Measurements from ENCODE around the gene ORAI1. TPM values are rescaled to one million over a fixed set of nuclear protein-coding genes. Genes with fewer than 3 reads are reported as not detected.

Gene ORAI1
- total and polyA plus RNA-seq, 2 of the 13 experiments (the other 11 are each of a cell fraction or from before 2014, with no cell fraction given) = 9.2 to 17.2 TPM

GRCh38 chr12:121582583-121583333, 43.6 kb upstream of the ORAI1 start:
- in situ Hi-C loops (cut with HindIII; ENCODE audit: extremely low pct_ligation_motif_present, low pct_unique_long_range_greater_than_20kb) = no loop called here
- POLR2A ChIA-PET = interaction anchor here (0.8 to 1.8 kb wide), 4 partner anchors 23 to 98 kb away, joined by 3 to 4 read pairs (median 3); no protein-coding TSS in a partner anchor
- no peak for ATAC-seq
- Histone ChIP-seq H3K4me1 (ENCODE audit: insufficient read depth, low read length) (peaks cover 31% of the 10 kb centered on the region), H3K27ac (ENCODE audit: extremely low read length, insufficient read depth, low read length) (peak overlapping the region; percentile 38), H3K36me3 (replicated peaks in 1 of 2; ENCODE audit: control insufficient read depth in 1 of 2, insufficient read depth in 2 of 2, low read length in 2 of 2) (no peaks in the 10 kb centered on the region), H3K27me3 (ENCODE audit: control insufficient read depth in 1 of 2, insufficient read depth in 2 of 2, low read length in 2 of 2) (no peaks in the 10 kb centered on the region), H2AFZ (ENCODE audit: low read length) (peak overlapping the region; percentile 25), H3K4me3 (replicated peaks in 1 of 3; ENCODE audit: insufficient read depth in 1 of 3, low read depth in 2 of 3, low read length in 3 of 3) (peak overlapping the region; percentile 70 to 87 (median 74); a peak in 5 of 6 replicates), H3K79me2 (ENCODE audit: insufficient read depth, low read length) (peaks cover 1% of the 10 kb centered on the region), H3K9ac (ENCODE audit: insufficient read depth, low read depth, low read length) (peak overlapping the region; percentile 11; the same call in 1 of the 2 replicates), H3K9me3 (ENCODE audit: low read length) (no peaks in the 10 kb centered on the region), H3K4me2 (ENCODE audit: low read depth, low read length) (peak overlapping the region; percentile 91), H4K20me1 (ENCODE audit: insufficient read depth, low read length) (no peaks in the 10 kb centered on the region)
- BruUV-seq (replicated peaks) = TSS peak; percentile 56
- CTCF ChIA-PET (ENCODE audit: low intra/inter-chr PET ratio, low total read pairs) = no interaction called here
- FAIRE-seq = peak; percentile 72
- DNase-seq (ENCODE audit: low spot score) = peak; percentile 86
- 19% methylated on average over 13 of the region's 13 CpGs for WGBS (ENCODE audit: low lambda C conversion rate)
- intact Hi-C loops (cut with micrococcal nuclease; ENCODE audit: unreplicated experiment) = no loop called here
- TF ChIP-seq RELA (CRISPR knock-in tag; IDR thresholded peaks at IDR 0.05) = no peak
- peak; percentile 40; the same call in 1 of the 2 replicates for TF ChIP-seq CEBPG (CRISPR knock-in tag; IDR thresholded peaks at IDR 0.05)
- no peak for TF ChIP-seq FOXK2 (IDR thresholded peaks at IDR 0.05)
- TF ChIP-seq, protein P1, sequence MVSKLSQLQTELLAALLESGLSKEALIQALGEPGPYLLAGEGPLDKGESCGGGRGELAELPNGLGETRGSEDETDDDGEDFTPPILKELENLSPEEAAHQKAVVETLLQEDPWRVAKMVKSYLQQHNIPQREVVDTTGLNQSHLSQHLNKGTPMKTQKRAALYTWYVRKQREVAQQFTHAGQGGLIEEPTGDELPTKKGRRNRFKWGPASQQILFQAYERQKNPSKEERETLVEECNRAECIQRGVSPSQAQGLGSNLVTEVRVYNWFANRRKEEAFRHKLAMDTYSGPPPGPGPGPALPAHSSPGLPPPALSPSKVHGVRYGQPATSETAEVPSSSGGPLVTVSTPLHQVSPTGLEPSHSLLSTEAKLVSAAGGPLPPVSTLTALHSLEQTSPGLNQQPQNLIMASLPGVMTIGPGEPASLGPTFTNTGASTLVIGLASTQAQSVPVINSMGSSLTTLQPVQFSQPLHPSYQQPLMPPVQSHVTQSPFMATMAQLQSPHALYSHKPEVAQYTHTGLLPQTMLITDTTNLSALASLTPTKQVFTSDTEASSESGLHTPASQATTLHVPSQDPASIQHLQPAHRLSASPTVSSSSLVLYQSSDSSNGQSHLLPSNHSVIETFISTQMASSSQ (IDR thresholded peaks at IDR 0.05; ENCODE audit: low read depth) = no peak
- TF ChIP-seq, protein P1 (CRISPR knock-in tag; IDR thresholded peaks at IDR 0.05; ENCODE audit: borderline replicate concordance) = peak; percentile 23; the same call in 1 of the 2 replicates
- 0 out of 2 replicates have a peak, but pooled peaks have one; percentile 38 for TF ChIP-seq NFIC (IDR thresholded peaks at IDR 0.05; ENCODE audit: low read length)
- TF ChIP-seq SMC3 (IDR thresholded peaks at IDR 0.05; ENCODE audit: low read length) = 0 out of 2 replicates have a peak, but pooled peaks have one; percentile 1
- TF ChIP-seq POLR2AphosphoS2 (IDR thresholded peaks at IDR 0.05; ENCODE audit: low read depth, low read length) = no peak
- TF ChIP-seq, protein P2, sequence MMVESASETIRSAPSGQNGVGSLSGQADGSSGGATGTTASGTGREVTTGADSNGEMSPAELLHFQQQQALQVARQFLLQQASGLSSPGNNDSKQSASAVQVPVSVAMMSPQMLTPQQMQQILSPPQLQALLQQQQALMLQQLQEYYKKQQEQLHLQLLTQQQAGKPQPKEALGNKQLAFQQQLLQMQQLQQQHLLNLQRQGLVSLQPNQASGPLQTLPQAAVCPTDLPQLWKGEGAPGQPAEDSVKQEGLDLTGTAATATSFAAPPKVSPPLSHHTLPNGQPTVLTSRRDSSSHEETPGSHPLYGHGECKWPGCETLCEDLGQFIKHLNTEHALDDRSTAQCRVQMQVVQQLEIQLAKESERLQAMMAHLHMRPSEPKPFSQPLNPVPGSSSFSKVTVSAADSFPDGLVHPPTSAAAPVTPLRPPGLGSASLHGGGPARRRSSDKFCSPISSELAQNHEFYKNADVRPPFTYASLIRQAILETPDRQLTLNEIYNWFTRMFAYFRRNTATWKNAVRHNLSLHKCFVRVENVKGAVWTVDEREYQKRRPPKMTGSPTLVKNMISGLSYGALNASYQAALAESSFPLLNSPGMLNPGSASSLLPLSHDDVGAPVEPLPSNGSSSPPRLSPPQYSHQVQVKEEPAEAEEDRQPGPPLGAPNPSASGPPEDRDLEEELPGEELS (CRISPR knock-in tag; IDR thresholded peaks at IDR 0.05) = peak; percentile 71
- no peak for TF ChIP-seq ZNF33A (CRISPR knock-in tag; IDR thresholded peaks at IDR 0.05; ENCODE audit: borderline replicate concordance)
- peak; percentile 76 for TF ChIP-seq FOSL2 (CRISPR knock-in tag; IDR thresholded peaks at IDR 0.05)
- 0 out of 2 replicates have a peak, but pooled peaks have one; percentile 38 for TF ChIP-seq RXRB (CRISPR knock-in tag; IDR thresholded peaks at IDR 0.05; ENCODE audit: borderline replicate concordance)
- no peak for TF ChIP-seq ZNF768 (CRISPR knock-in tag; IDR thresholded peaks at IDR 0.05)
- TF ChIP-seq SOX13 (IDR thresholded peaks at IDR 0.05) = peak; percentile 68; the same call in 1 of the 2 replicates
- TF ChIP-seq SOX13 (CRISPR knock-in tag; conservative IDR thresholded peaks at IDR 0.05 in 1 of 2, IDR thresholded peaks at IDR 0.05 in 1 of 2) = peak in 1 of 2 experiments; percentile 85; a peak in 2 of 4 replicates
- TF ChIP-seq ZNF776 (CRISPR knock-in tag; IDR thresholded peaks at IDR 0.05) = no peak
- TF ChIP-seq MAF1 (CRISPR knock-in tag; IDR thresholded peaks at IDR 0.05; ENCODE audit: borderline replicate concordance) = no peak
- no peak for TF ChIP-seq ZNF678 (CRISPR knock-in tag; IDR thresholded peaks at IDR 0.05)
- TF ChIP-seq SAP130 (CRISPR knock-in tag; IDR thresholded peaks at IDR 0.05; ENCODE audit: low read depth) = peak; percentile 42
